ENCODE measurements around the gene LSS.
"Not testable (repeated sequence)": the region's sequence is repeated elsewhere in the genome, so short reads cannot be mapped to it uniquely, and the experiment has no call there.

The LSS gene

GRCh38 chr21:46184625-46185555 lies 43.7 kb downstream of the LSS start:
- no peak for TF ChIP-seq ZNF274 (IDR thresholded peaks at IDR 0.05; ENCODE audit: low read depth, low read length)
- H3K4me3 ChIP-seq (ENCODE audit: low read length) = peak overlapping the region; percentile 67

GRCh38 chr21:46183910-46184624 lies 44.5 kb downstream of the LSS start, which contains the start of gene SPATC1L:
TSS of gene SPATC1L (minus strand) at chr21:46184459. CDS start at chr21:46182816, 1,643 bp downstream.
- TF ChIP-seq ZNF274 (IDR thresholded peaks at IDR 0.05; ENCODE audit: low read depth, low read length) = no peak
- peak within 1 kb of the TSS; percentile 78 for H3K4me3 ChIP-seq (ENCODE audit: low read length)

- H3K4me3 ChIP-seq (ENCODE audit: low read length) = peak overlapping the region; percentile 78; the same call in 1 of the 2 replicates
Observed at GRCh38 chr21:46183337-46183909, 45.2 kb downstream of the LSS start.

- TF ChIP-seq ZNF274 (IDR thresholded peaks at IDR 0.05; ENCODE audit: low read depth, low read length) = no peak
- no peak overlapping the region for H3K4me3 ChIP-seq (ENCODE audit: low read length)
Observed at GRCh38 chr21:46182548-46183336, 45.8 kb downstream of the LSS start.

GRCh38 chr21:46181953-46182547 lies 46.5 kb downstream of the LSS start:
- no peak for TF ChIP-seq ZNF274 (IDR thresholded peaks at IDR 0.05; ENCODE audit: low read depth, low read length)
- no peak overlapping the region for H3K4me3 ChIP-seq (ENCODE audit: low read length)

- H3K4me3 ChIP-seq (ENCODE audit: low read length) = no peak overlapping the region
- no peak for TF ChIP-seq ZNF274 (IDR thresholded peaks at IDR 0.05; ENCODE audit: low read depth, low read length)
Observed at GRCh38 chr21:46181436-46181835, 47.1 kb downstream of the LSS start.

- H3K4me3 ChIP-seq (ENCODE audit: low read length) = no peak overlapping the region
- no peak for TF ChIP-seq ZNF274 (IDR thresholded peaks at IDR 0.05; ENCODE audit: low read depth, low read length)
Observed at GRCh38 chr21:46180778-46181391, 47.7 kb downstream of the LSS start.

- no peak overlapping the region for H3K4me3 ChIP-seq (ENCODE audit: low read length)
- no peak for TF ChIP-seq ZNF274 (IDR thresholded peaks at IDR 0.05; ENCODE audit: low read depth, low read length)
Observed at GRCh38 chr21:46180079-46180722, 48.4 kb downstream of the LSS start.

- H3K4me3 ChIP-seq (ENCODE audit: low read length) = no peak overlapping the region
- TF ChIP-seq ZNF274 (IDR thresholded peaks at IDR 0.05; ENCODE audit: low read depth, low read length) = no peak
Observed at GRCh38 chr21:46179708-46180078, 48.9 kb downstream of the LSS start.

- H3K4me3 ChIP-seq (ENCODE audit: low read length) = no peak overlapping the region
- TF ChIP-seq ZNF274 (IDR thresholded peaks at IDR 0.05; ENCODE audit: low read depth, low read length) = no peak
Observed at GRCh38 chr21:46178961-46179360, 49.6 kb downstream of the LSS start.

- H3K4me3 ChIP-seq (ENCODE audit: low read length) = not testable (repeated sequence)
Observed at GRCh38 chr21:46176443-46177129, 52.0 kb downstream of the LSS start.

GRCh38 chr21:46173573-46173972 lies 55.0 kb downstream of the LSS start:
- TF ChIP-seq ZNF274 (IDR thresholded peaks at IDR 0.05; ENCODE audit: low read depth, low read length) = no peak
- no peak overlapping the region for H3K4me3 ChIP-seq (ENCODE audit: low read length)

Data from GM08714 (cell line).